HG03025 (cell line): ENCODE data around the gene PEA15.

Experiments used
- ATAC-seq: cut with Tn5 transposase; IDR thresholded peaks from one replicate; pipeline ENCODE4 v1.9.1; 2021; ENCODE audit warnings: mild to moderate bottlenecking, moderate library complexity; ENCODE audit not compliant: unreplicated experiment, low FRiP score

Gene PEA15

DNA sequence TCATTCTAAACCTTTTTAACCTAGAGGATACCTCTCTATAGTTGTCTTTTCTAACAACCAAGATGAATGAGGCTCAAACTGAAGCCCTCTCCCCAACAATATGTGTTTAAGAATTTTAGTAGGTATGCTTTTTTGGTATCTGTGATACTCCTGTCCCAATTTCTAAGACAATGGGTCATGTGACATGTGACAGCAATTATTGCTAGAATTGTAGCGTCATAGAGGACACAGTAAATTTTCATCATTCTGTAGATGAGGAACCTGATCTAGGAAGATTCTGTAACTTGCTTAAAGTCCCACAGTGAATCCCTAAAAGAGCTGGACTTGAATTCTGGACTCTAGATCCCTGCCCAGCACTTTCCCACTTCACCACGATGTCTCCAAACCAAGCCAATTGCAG lies 26.5 kb upstream of the PEA15 start:
- ATAC-seq, result no peak

DNA sequence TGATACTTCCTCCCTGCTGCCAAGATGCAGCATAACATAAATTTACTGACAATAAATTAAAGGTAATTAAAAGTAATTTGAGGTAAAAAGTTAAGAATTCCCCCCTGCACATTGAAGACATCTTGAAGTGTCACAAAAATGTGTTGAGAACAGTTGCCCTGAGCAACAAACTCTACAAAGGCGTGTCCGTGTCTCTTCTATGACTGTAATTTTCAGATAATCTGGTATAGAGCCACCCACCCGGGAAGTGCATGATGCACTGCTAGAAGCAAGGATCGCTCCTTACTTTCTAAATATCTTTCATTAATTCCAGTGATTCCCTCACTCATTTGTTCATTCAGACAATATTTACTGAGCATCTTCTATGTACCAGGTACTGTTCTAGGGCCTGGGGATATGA lies 25.8 kb upstream of the PEA15 start:
- no peak for ATAC-seq

DNA sequence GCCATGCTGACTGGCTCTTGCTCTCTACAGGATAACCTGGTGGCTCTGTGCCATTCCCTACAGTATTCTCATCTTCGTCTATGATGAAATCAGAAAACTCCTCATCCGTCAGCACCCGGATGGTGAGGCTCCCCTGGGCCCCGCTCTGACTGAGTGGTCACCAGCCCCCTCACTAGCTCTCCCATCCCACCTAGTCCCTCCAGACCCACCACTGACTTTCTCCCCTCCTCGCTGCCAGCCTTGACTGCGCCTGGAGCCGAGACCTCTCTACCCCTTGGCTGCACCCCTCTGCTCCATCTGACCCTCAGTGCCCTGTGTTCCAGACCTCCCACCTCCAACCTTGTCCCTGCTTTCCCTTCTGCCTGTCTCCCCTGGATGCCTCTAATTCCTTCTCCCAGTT lies 18.9 kb upstream of the PEA15 start:
- no peak for ATAC-seq

- ATAC-seq, result no peak
Measured at GRCh38 chr1:160186729-160187128, 18.5 kb upstream of the PEA15 start.

- ATAC-seq, result no peak
Measured at GRCh38 chr1:160187407-160187806, 17.8 kb upstream of the PEA15 start.

DNA sequence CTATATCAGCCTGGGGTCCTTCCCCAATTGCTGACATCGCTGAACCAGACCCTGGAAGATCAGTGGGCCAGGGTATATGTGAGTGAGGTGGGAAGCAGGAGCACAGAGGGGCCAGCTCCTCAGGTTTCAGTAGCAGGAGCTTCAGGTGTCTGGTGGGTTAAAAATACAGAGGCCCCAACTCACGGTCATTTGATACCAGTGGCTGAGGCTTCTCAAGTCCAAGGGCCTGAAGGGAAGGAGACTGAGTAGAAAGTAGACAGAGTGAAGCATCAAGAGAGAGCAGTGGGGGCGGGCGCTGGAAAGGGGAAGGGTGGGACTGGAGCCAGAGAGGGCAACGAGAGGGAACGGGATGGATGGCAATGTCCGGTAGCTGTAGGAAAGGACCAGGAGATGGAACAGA lies 16.8 kb upstream of the PEA15 start:
- ATAC-seq, result no peak

GRCh38 chr1:160189649-160190625 lies 15.2 kb upstream of the PEA15 start, which contains the start of gene CASQ1:
TSS of gene CASQ1 (plus strand) at chr1:160190575. CDS start at chr1:160190752, 177 bp downstream.
- ATAC-seq, result no peak

DNA sequence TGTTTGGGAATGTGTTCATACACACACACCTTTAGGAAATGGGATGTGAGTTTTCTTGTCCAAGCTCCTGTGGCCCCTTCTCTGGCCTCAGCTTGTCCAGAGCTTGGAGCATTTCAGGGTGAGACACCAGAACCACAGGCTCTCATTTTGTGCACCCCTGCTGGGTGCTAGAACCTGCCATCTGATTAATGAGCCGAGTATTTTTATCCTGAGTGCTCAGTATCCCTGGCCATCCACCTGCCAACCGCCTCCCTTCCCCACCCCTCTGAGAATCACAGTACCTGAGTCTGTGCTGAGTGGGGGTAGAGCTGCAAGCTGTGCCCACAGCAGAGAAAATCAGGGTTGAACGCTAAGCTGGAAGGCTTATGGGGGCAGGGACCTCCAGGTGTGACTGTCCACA lies 13.4 kb upstream of the PEA15 start:
- ATAC-seq, result no peak

GRCh38 chr1:160192234-160192633 lies 12.9 kb upstream of the PEA15 start:
- ATAC-seq, result no peak

- ATAC-seq, result no peak
Measured at GRCh38 chr1:160193091-160193819, 11.9 kb upstream of the PEA15 start.

DNA sequence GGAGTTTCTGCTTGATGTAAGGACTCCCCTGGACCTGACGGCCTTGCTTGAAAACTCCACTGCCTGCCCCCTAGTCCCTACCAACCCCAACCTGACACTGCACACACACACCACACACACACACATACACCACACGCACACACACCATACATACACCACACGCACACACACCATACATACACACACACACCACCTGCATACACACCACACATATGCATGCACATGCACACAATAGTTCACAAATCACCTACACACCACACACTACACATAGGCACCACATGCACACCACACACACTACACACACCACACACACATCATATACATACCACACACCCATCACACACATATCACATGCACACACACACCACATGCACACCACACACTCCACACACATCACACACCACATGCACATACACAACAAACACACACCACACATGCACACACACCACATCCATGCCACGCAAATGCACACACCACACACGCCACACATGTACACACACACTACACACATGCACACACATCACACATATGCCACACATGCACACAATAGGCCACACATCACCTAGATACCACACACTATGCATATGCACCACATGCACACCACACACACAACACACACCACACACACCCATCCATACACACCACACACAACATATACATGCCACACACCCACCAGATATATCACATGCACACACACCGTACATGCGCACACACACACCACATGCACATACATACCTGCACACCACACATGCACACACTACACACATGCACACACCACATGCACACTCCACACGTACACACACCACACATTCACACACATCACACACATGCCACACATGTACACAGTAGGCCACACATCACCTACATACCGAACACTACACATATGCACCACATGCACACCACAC lies 11.1 kb upstream of the PEA15 start:
- ATAC-seq, result no peak

DNA sequence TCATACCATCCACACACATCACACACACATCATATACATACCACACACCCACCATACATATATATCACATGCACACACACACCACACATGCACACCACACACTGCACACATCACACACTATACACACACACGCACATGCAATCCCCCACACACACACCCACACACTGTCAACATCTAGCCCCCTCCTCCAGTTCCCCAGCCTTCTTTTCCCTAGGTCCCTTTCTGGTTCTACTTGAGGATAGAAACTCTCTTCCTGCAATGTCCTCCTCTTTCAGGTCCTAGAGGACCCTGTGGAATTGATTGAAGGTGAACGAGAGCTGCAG lies 10.5 kb upstream of the PEA15 start:
- no peak for ATAC-seq

DNA sequence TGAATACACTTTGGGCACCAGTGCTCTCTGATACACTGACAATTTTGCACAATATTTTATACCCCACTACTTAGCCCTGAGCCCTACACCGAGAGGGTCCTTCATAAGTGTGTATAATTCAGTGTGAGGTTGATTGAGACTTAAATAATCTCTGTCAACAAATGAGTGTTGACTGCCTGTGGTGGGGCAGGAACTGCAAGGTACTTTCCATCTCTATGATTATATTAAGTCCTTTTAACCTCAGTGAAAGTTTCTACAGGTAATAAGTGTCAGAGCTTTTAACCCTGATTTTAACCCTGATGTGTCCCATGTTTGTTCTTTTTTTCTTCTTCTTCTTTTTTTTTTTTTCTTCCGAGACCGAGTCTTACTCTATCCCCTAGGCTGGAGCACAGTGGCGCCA lies 9.0 kb upstream of the PEA15 start:
- no peak for ATAC-seq

GRCh38 chr1:160197231-160197630 lies 8.0 kb upstream of the PEA15 start:
- ATAC-seq, result no peak

GRCh38 chr1:160200786-160201185 lies 4.4 kb upstream of the PEA15 start:
- no peak for ATAC-seq

- ATAC-seq, result no peak
Measured at GRCh38 chr1:160204526-160205241, 500 bp upstream of the PEA15 start.

DNA sequence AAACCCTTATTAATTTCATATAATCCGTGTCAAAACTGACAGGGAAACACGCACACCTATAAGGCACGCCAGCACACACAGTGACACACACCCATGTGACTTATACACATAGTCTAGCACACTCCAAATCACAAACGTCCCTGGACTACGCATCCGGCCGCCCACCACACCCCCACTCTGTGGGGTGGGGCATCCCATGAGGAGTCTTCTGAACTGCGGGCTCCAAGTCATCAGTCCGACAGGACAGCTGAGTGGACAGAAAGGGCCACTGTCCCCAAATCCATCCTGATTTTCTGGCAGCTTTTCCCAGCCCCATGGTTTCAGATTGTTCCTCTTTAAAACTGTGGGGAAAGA lies 829 bp downstream of the PEA15 start:
- no peak for ATAC-seq

GRCh38 chr1:160206421-160207117 lies 1.4 kb downstream of the PEA15 start:
- no peak for ATAC-seq

DNA sequence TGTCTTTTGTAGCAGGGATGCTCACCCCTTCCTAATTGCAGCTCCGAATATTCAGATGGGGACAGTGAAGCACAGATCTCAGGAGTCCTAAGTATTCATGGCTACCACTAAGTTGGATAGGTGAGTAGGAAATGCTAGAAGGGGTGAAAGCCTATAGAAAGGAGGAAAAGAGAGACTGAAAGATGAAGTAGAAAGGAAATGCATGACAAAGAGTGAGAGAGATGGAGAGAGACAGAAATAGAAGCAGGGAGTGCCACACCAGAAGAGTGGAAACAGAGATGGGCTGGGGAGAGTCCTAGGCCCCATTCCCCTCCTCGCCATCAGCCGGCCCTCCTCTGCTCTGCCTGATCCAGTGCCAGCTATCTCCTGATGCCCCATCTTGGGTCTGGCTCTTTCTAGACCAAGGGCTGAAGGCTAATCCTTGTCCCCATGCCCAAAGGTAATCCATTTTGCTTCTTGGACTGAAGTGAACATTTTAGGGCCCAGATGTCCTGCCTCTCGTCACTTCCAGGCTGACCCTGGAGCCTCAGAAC lies 2.0 kb downstream of the PEA15 start:
- ATAC-seq, result no peak
